Activated naive CD4-positive, alpha-beta T cell treated with anti-CD3 and anti-CD28 coated beads, Interleukin-2, amount 10 ng/mL, durations not matched to agents 7 days and 5 days (primary cell): ENCODE measurements around the gene NSD2.
"Not testable (repeated sequence)": the region's sequence is repeated elsewhere in the genome, so short reads cannot be mapped to it uniquely, and the experiment has no call there.

Source experiments
- CTCF ChIA-PET: fragments of 350-600 bp; sonication (Branson Sonifier 250); formaldehyde crosslinking; loops from one replicate; lab custom pipeline; 2021; ENCODE audit warnings: antibody characterized with exemption; lab: Charles Lee
- DNase-seq: peaks from one replicate; pipeline ENCODE4 v3.0.0-alpha.2; 2020
- H3K27ac Mint-ChIP-seq: one replicate; pipeline ENCODE4 v1.8.0; 2021; ENCODE audit warnings: mild to moderate bottlenecking, moderate library complexity, mixed read lengths
- H3K27me3 Mint-ChIP-seq: one replicate; pipeline ENCODE4 v1.8.0; 2021; ENCODE audit warnings: mild to moderate bottlenecking, mixed read lengths
- H3K36me3 Mint-ChIP-seq: one replicate; pipeline ENCODE4 v1.8.0; 2021; ENCODE audit warnings: mixed read lengths
- H3K4me1 Mint-ChIP-seq: one replicate; pipeline ENCODE4 v1.8.0; 2021; ENCODE audit warnings: mixed read lengths
- H3K4me3 Mint-ChIP-seq: one replicate; pipeline ENCODE4 v1.8.0; 2021; ENCODE audit warnings: mild to moderate bottlenecking, moderate library complexity, mixed read lengths
- H3K9me3 Mint-ChIP-seq: one replicate; pipeline ENCODE4 v1.8.0; 2021; ENCODE audit warnings: mixed read lengths

Gene NSD2

DNA sequence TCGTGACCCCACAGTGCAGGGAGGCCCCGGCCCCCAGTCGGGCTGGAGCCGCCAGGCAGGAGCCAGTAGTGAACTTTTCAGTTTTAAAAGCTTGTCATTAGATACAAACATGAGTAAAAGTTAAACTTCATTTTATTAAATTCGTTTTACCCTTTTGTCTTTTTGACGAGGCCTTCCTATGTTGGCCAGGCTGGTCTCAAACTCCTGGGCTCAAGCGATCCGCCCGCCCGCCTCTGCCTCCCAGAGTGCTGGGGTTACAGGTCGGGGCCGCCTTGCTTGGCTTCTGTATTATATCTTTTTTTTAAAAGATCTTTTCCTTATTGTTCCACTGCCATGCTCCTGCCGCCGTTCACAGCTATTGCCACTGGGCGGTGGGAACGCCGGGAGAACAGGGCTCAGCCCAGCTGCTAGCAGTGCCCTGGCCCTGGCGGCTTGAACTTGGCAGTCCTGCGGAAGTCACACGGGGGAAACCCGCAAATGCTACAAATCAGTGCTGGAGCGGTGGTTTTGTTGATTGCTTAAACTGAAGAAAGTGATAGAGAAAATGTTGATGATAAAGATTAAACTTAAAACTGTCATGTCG lies 138.5 kb downstream of the NSD2 start:
- peak overlapping the region; percentile 89 for H3K27ac Mint-ChIP-seq
- H3K27me3 Mint-ChIP-seq: peaks cover 26% of the 10 kb centered on the region
- peaks cover 19% of the 10 kb centered on the region for H3K36me3 Mint-ChIP-seq
- peak overlapping the region; percentile 91 for H3K4me3 Mint-ChIP-seq
- CTCF ChIA-PET: interaction anchor here (0.8 kb wide), 1 partner anchor 163 kb away, joined by 3 read pairs; no protein-coding TSS in a partner anchor
- DNase-seq: peak; percentile 70
- peaks cover 32% of the 10 kb centered on the region for H3K4me1 Mint-ChIP-seq
- no peaks in the 10 kb centered on the region for H3K9me3 Mint-ChIP-seq

DNA sequence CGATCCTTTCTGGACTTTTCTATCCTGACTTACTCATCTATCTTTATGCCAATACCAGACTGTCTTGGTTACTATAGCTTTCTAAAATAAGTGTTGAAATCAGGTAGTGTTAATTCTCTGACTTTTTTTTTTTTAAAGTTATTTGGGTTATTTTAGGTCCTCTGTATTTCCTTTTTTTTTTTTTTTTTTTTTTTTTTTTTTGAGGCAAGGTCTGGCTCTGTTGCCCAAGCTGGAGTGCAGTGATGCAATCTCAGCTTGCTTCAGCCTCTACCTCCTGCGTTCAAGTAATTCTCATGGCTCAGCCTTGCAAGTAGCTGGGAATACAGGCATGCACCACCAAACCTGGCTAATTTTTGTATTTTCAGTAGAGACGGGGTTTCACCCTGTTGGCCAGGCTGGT lies 140.4 kb downstream of the NSD2 start:
- H3K36me3 Mint-ChIP-seq: peaks cover 7% of the 10 kb centered on the region
- CTCF ChIA-PET: no interaction called here
- H3K9me3 Mint-ChIP-seq: no peaks in the 10 kb centered on the region
- no peak overlapping the region for H3K27ac Mint-ChIP-seq
- H3K27me3 Mint-ChIP-seq: peaks cover 26% of the 10 kb centered on the region
- H3K4me3 Mint-ChIP-seq: no peak overlapping the region
- no peak for DNase-seq
- peaks cover 23% of the 10 kb centered on the region for H3K4me1 Mint-ChIP-seq

DNA sequence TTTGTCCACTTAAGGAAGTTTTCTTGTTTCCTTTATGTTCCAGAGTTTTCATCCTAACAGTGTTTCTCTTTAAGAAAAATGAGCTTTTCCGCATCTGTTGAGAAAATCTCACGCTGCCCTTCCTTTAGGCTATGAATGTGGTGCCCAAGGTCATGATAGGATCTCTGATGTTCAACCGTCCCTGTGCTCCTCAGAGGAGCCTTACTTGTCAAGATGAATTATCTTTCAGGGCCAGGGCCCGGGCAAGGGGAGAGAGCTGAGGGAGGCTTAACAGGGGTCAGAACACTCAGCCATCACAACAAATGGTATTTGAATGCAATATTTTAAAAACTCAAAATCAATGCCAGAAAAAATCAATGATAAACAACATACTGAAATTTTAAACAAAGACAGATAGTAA lies 143.8 kb downstream of the NSD2 start:
- H3K4me3 Mint-ChIP-seq: no peak overlapping the region
- H3K9me3 Mint-ChIP-seq: no peaks in the 10 kb centered on the region
- H3K4me1 Mint-ChIP-seq: peaks cover 8% of the 10 kb centered on the region
- H3K36me3 Mint-ChIP-seq: no peaks in the 10 kb centered on the region
- DNase-seq: no peak
- peaks cover 47% of the 10 kb centered on the region for H3K27me3 Mint-ChIP-seq
- H3K27ac Mint-ChIP-seq: no peak overlapping the region
- CTCF ChIA-PET: no interaction called here

DNA sequence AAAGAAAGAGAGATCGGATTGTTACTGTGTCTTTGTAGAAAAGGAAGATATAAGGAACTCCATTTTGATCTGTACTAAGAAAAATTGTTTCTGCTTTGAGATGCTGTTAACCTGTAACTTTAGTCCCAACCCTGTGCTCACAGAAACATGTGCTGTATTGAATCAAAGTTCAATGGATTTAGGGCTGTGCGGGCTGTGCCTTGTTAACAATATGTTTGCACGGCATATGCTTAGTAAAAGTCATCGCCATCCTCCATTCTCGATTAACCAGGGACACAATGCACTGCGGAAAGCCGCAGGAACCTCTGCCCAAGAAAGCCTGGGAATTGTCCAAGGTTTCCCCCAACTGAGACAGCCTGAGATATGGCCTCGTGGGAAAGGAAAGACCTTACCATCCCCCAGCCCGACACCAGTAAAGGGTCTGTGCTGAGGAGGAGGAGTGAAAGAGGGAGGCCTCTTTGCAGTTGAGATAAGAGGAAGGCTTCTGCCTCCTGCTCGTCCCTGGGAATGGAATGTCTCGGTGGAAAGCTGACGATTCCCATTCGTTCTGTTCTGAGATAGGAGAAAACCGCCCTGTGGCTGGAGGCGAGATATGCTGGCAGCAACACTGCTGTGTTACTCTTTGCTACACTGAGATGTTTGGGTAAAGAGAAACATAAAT lies 150.3 kb downstream of the NSD2 start:
- H3K27ac Mint-ChIP-seq, H3K36me3 Mint-ChIP-seq, DNase-seq, H3K4me1 Mint-ChIP-seq, CTCF ChIA-PET, H3K9me3 Mint-ChIP-seq, H3K4me3 Mint-ChIP-seq: not testable (repeated sequence)
- H3K27me3 Mint-ChIP-seq: peaks cover 65% of the 10 kb centered on the region

DNA sequence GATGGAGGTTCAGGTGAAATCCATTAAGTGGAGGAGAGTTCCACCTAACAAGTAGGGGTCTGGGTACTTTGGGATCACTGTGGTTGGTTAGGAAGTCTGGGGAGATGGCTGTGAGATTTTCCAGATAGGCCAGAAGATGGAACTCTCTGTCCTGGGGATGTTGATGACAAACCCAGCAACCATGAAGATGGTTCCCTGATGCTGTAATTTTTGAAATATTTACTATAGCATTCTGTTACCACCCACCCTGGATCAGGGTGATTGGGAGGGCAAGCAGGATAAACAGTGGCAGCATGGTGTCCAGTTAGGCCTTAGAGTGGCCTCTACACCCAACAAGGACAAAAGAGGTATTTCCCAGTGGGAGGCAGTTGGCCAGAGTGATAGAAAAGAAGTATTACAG lies 153.5 kb downstream of the NSD2 start:
- H3K4me3 Mint-ChIP-seq: no peak overlapping the region
- DNase-seq: no peak
- H3K36me3 Mint-ChIP-seq: peaks cover 2% of the 10 kb centered on the region
- H3K27ac Mint-ChIP-seq: no peak overlapping the region
- H3K27me3 Mint-ChIP-seq: peaks cover 68% of the 10 kb centered on the region
- H3K4me1 Mint-ChIP-seq: no peaks in the 10 kb centered on the region
- CTCF ChIA-PET: interaction anchor here (0.6 kb wide), 1 partner anchor 335 kb away, joined by 3 read pairs; no protein-coding TSS in a partner anchor
- H3K9me3 Mint-ChIP-seq: peaks cover 5% of the 10 kb centered on the region

DNA sequence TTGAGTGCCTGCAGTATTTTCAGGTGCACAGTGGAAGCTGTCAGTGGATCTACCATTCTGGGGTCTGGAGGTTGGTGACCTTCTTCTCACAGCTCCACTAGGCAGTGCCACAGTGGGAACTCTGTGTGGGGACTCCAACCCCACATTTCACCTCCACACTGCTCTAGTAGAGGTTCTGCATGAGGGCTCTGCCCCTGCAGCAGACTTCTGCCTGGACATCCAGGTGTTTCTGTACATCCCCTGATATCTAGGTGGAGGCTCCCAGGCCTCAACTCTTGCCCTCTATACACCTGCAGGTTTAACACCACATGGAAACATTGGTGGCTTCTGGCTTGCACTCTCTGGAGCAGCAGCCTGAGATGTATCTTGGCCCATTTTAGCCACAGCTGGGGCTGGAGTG lies 154.6 kb downstream of the NSD2 start:
- peaks cover 57% of the 10 kb centered on the region for H3K27me3 Mint-ChIP-seq
- CTCF ChIA-PET: no interaction called here
- no peak for DNase-seq
- H3K4me1 Mint-ChIP-seq: no peaks in the 10 kb centered on the region
- H3K27ac Mint-ChIP-seq: no peak overlapping the region
- H3K9me3 Mint-ChIP-seq: peaks cover 5% of the 10 kb centered on the region
- H3K4me3 Mint-ChIP-seq: no peak overlapping the region
- H3K36me3 Mint-ChIP-seq: peaks cover 2% of the 10 kb centered on the region

DNA sequence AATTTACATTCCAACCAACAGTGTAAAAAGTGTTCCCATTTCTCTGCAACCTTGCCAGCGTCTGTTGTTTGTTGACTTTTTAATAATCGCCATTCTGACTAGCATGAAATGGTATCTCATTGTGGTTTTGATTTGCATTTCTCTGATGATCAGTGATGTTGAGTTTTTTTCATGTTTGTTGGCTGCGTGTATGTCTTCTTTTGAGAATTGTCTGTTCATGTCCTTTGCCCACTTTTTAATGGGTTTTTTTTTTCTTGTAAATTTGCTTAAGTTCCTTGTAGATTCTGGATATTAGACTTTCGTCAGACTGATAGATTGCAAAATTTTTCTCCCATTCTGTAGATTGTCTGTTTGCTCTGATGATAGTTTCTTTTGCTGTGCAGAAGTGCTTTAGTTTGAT lies 155.9 kb downstream of the NSD2 start:
- H3K9me3 Mint-ChIP-seq, H3K4me1 Mint-ChIP-seq, H3K4me3 Mint-ChIP-seq, H3K27ac Mint-ChIP-seq, CTCF ChIA-PET, DNase-seq, H3K36me3 Mint-ChIP-seq: not testable (repeated sequence)
- H3K27me3 Mint-ChIP-seq: peaks cover 47% of the 10 kb centered on the region

DNA sequence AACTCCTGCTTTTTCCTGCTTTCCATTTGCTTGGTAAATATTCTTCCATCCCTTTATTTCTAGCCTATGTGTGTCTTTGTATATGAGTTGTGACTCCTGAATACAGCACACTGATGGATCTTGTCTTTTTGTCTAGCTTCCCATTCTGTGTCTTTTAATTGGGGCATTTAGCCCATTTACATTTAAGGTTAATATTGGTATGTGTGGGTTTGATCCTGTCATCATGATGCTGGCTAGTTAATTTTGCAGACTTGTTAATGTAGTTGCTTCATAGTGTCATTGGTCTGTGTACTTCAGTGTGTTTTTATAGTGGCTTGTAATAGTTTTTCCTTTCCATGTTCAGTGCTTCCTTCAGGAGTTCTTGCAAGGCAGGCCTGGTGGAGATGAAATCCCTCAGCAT lies 160.0 kb downstream of the NSD2 start:
- DNase-seq, CTCF ChIA-PET, H3K4me3 Mint-ChIP-seq, H3K4me1 Mint-ChIP-seq, H3K27ac Mint-ChIP-seq, H3K36me3 Mint-ChIP-seq, H3K9me3 Mint-ChIP-seq: not testable (repeated sequence)
- H3K27me3 Mint-ChIP-seq: peaks cover 61% of the 10 kb centered on the region
